Measurements from ENCODE around the gene RPS4Y2. TPM values are rescaled to one million over a fixed set of nuclear protein-coding genes. Genes with fewer than 3 reads are reported as not detected.

Gene RPS4Y2
- total RNA-seq, 1 experiment from 2014 or later, result not detected

DNA sequence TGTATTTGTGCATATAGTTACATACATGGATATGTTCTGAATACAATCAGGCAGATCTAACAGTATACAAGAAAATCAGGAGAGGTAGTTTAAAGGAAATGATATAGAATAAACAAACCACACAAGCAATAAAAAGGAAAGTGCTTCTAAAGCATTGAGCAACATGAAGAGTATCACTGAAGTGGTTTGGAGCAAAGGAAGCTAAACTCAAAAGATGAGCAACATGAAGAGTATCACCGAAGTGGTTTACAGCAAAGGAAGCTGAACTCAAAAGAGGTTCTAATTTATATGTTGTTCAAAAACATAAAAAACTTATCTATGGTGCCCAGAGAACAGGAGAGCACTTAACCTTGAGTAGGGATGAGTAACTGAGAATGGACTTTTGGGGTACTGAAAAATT is 29.1 kb downstream of the RPS4Y2 start:
- no peaks in the 10 kb centered on the region for H3K27me3 ChIP-seq (replicated peaks; ENCODE audit: insufficient read depth, low read depth, low read length, poor library complexity)
- no peaks in the 10 kb centered on the region for H3K36me3 ChIP-seq (ENCODE audit: insufficient read depth, low read length, poor library complexity, severe bottlenecking)
- intact Hi-C loops (cut with micrococcal nuclease; ENCODE audit: unreplicated experiment), result no loop called here
- H3K9me3 ChIP-seq (ENCODE audit: low read depth, low read length, poor library complexity, severe bottlenecking), result no peaks in the 10 kb centered on the region
- TF ChIP-seq, protein P1, sequence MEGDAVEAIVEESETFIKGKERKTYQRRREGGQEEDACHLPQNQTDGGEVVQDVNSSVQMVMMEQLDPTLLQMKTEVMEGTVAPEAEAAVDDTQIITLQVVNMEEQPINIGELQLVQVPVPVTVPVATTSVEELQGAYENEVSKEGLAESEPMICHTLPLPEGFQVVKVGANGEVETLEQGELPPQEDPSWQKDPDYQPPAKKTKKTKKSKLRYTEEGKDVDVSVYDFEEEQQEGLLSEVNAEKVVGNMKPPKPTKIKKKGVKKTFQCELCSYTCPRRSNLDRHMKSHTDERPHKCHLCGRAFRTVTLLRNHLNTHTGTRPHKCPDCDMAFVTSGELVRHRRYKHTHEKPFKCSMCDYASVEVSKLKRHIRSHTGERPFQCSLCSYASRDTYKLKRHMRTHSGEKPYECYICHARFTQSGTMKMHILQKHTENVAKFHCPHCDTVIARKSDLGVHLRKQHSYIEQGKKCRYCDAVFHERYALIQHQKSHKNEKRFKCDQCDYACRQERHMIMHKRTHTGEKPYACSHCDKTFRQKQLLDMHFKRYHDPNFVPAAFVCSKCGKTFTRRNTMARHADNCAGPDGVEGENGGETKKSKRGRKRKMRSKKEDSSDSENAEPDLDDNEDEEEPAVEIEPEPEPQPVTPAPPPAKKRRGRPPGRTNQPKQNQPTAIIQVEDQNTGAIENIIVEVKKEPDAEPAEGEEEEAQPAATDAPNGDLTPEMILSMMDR (conservative IDR thresholded peaks at IDR 0.05; ENCODE audit: low read depth, low read length), result no peak
- TF ChIP-seq EZH2 (IDR thresholded peaks at IDR 0.05; ENCODE audit: borderline replicate concordance, low read depth, low read length, poor library complexity, severe bottlenecking), result no peak
- CTCF ChIA-PET, result no interaction called here
- no peak overlapping the region for H3K27ac ChIP-seq (ENCODE audit: low read depth, low read length, poor library complexity, severe bottlenecking)
- POLR2A ChIA-PET (ENCODE audit: low non-redundant PET), result no interaction called here
- DNase-seq (ENCODE audit: low spot score), result no peak
- BruUV-seq (replicated peaks), result no TSS peak
- no peak overlapping the region for H3K4me3 ChIP-seq (ENCODE audit: low read depth, low read length, poor library complexity, severe bottlenecking)
- H3K4me1 ChIP-seq (ENCODE audit: insufficient read depth, low read length, poor library complexity, severe bottlenecking), result no peaks in the 10 kb centered on the region

DNA sequence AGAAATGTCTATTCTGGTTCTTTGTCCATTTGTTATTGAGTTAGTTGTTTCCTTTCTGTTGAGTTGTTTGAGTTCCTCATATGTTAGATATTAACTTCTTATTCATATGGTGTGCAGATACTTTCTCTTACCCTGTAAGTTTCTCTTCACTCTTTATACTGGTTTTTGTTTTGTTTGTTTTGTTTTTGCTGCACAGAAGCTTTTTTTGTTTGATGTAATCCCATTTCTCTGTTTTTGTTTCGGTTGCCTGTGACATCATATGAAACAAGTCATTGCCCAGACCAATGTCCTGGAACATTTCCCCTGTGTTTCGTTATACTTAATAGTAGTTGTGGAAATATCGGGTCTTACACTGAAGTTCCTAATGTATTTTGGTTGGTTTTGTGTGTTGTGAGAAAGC is 31.2 kb downstream of the RPS4Y2 start:
- Histone ChIP-seq H3K36me3 (ENCODE audit: insufficient read depth, low read length, poor library complexity, severe bottlenecking) (no peaks in the 10 kb centered on the region), H3K27me3 (replicated peaks; ENCODE audit: insufficient read depth, low read depth, low read length, poor library complexity) (no peaks in the 10 kb centered on the region), H3K4me1 (ENCODE audit: insufficient read depth, low read length, poor library complexity, severe bottlenecking) (no peaks in the 10 kb centered on the region), H3K9me3 (ENCODE audit: low read depth, low read length, poor library complexity, severe bottlenecking) (no peaks in the 10 kb centered on the region), H3K27ac (ENCODE audit: low read depth, low read length, poor library complexity, severe bottlenecking) (no peak overlapping the region), H3K4me3 (ENCODE audit: low read depth, low read length, poor library complexity, severe bottlenecking) (no peak overlapping the region)
- no TSS peak for BruUV-seq (replicated peaks)
- ChIA-PET CTCF (no interaction called here), POLR2A (ENCODE audit: low non-redundant PET) (no interaction called here)
- intact Hi-C loops (cut with micrococcal nuclease; ENCODE audit: unreplicated experiment), result no loop called here
- DNase-seq (ENCODE audit: low spot score), result no peak
- TF ChIP-seq EZH2 (IDR thresholded peaks at IDR 0.05; ENCODE audit: borderline replicate concordance, low read depth, low read length, poor library complexity, severe bottlenecking), result no peak
- TF ChIP-seq, protein P1 (conservative IDR thresholded peaks at IDR 0.05; ENCODE audit: low read depth, low read length), result no peak

DNA sequence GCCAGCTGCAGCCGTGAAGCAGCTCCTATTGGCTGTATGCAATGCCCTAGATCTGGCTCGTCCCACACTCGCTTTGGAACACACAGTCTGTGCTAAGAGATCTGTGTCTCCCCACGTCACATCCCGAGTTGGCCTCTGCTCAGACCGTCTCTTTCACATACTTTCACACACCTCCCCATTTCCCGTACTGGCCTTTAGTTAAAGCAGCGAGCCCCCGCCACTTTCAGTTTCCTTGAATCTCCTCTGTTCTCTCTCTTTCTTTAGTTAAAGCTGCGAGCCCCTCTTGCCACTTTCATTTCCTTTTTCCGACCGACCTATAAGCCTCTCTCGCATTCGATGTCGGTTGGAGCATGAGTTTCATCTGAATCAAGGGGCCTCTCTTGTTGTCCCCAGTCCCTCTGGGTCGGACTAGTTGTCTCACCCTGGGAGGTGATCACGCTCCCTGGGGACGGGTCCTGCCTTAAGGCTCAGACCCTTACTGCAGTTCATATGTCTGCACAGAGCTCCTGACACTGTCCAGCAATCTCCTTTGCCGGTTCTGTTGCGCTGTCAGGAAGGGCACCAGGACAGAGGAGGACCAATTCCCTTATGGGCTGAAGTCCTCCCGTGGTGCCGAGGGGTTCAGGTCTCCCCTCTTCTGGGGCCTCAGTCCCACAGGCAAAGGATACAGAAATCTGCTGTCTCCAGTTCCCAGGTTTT is 42.6 kb downstream of the RPS4Y2 start:
- Histone ChIP-seq H3K4me3 (ENCODE audit: low read depth, low read length, poor library complexity, severe bottlenecking) (no peak overlapping the region), H3K4me1 (ENCODE audit: insufficient read depth, low read length, poor library complexity, severe bottlenecking) (no peaks in the 10 kb centered on the region), H3K9me3 (ENCODE audit: low read depth, low read length, poor library complexity, severe bottlenecking) (no peaks in the 10 kb centered on the region), H3K27me3 (replicated peaks; ENCODE audit: insufficient read depth, low read depth, low read length, poor library complexity) (no peaks in the 10 kb centered on the region), H3K36me3 (ENCODE audit: insufficient read depth, low read length, poor library complexity, severe bottlenecking) (no peaks in the 10 kb centered on the region), H3K27ac (ENCODE audit: low read depth, low read length, poor library complexity, severe bottlenecking) (no peak overlapping the region)
- ChIA-PET CTCF (no interaction called here), POLR2A (ENCODE audit: low non-redundant PET) (no interaction called here)
- intact Hi-C loops (cut with micrococcal nuclease; ENCODE audit: unreplicated experiment), result no loop called here
- BruUV-seq (replicated peaks), result no TSS peak
- TF ChIP-seq EZH2 (IDR thresholded peaks at IDR 0.05; ENCODE audit: borderline replicate concordance, low read depth, low read length, poor library complexity, severe bottlenecking), result no peak
- TF ChIP-seq, protein P1 (conservative IDR thresholded peaks at IDR 0.05; ENCODE audit: low read depth, low read length), result no peak
- no peak for DNase-seq (ENCODE audit: low spot score)
